Measurements from ENCODE around the gene DNAH8. TPM values are rescaled to one million over a fixed set of nuclear protein-coding genes. Genes with fewer than 3 reads are reported as not detected.

The DNAH8 gene
- total and polyA plus RNA-seq, 2 donors (not counting 3 experiments of a cell fraction or from before 2014, with no cell fraction given) = 0.29 to 0.61 TPM

DNA sequence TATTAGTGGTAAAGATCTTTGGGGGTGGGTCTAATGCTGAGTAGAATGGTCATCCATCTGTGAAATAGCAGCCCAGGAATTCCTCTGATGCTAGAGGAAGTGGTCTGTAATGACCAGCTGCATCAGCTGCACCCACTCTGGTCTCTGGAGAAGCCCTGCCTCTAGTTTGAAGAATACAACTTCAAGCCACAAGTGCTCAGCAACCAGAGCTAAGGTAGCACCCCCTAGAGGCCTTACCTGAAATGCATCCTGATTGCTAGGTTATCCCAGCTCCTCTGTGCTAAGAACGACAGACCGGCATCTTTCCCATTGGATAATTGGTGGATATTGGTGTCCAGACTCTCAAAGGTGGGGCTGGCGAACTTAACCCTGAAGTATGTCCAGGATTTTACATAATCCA, 58.2 kb downstream of the DNAH8 start:
- no peaks in the 10 kb centered on the region for H3K36me3 ChIP-seq (ENCODE audit: control insufficient read depth in 2 of 2, extremely low read depth in 1 of 2, insufficient read depth in 2 of 2, low read length in 2 of 2)
- no peak overlapping the region for H3K4me2 ChIP-seq (ENCODE audit: insufficient read depth, low read length)
- H3K27me3 ChIP-seq (ENCODE audit: control insufficient read depth in 2 of 2, insufficient read depth in 2 of 2, low read length in 2 of 2) = no peaks in the 10 kb centered on the region
- no TSS peak for BruUV-seq (replicated peaks)
- no peak overlapping the region for H3K4me3 ChIP-seq (replicated peaks in 1 of 3; ENCODE audit: insufficient read depth in 1 of 3, low read depth in 1 of 3, low read length in 3 of 3)
- intact Hi-C loops (cut with micrococcal nuclease) = loop anchor here (1.0 kb wide), 1 partner anchor 8 kb away; no protein-coding TSS in a partner anchor
- no peaks in the 10 kb centered on the region for H3K9me1 ChIP-seq (replicated peaks; ENCODE audit: control insufficient read depth, extremely low read depth, insufficient read depth, low read length)
- no peak for TF ChIP-seq POLR2A (IDR thresholded peaks at IDR 0.05; ENCODE audit: low read depth, low read length)
- TF ChIP-seq, protein P1, sequence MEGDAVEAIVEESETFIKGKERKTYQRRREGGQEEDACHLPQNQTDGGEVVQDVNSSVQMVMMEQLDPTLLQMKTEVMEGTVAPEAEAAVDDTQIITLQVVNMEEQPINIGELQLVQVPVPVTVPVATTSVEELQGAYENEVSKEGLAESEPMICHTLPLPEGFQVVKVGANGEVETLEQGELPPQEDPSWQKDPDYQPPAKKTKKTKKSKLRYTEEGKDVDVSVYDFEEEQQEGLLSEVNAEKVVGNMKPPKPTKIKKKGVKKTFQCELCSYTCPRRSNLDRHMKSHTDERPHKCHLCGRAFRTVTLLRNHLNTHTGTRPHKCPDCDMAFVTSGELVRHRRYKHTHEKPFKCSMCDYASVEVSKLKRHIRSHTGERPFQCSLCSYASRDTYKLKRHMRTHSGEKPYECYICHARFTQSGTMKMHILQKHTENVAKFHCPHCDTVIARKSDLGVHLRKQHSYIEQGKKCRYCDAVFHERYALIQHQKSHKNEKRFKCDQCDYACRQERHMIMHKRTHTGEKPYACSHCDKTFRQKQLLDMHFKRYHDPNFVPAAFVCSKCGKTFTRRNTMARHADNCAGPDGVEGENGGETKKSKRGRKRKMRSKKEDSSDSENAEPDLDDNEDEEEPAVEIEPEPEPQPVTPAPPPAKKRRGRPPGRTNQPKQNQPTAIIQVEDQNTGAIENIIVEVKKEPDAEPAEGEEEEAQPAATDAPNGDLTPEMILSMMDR (IDR thresholded peaks at IDR 0.05; ENCODE audit: extremely low read depth in 1 of 2, insufficient read depth in 1 of 2, low read depth in 1 of 2, low read length in 2 of 2) = peak; percentile 50 to 58
- H4K20me1 ChIP-seq (replicated peaks; ENCODE audit: control insufficient read depth, extremely low read depth, insufficient read depth, low read length) = no peaks in the 10 kb centered on the region
- dilution Hi-C loops (cut with MboI; ENCODE audit: extremely low pct_ligation_motif_present, low sequenced_read_pairs) = no loop called here
- ChIA-PET CTCF (interaction anchor here (0.6 to 3.9 kb wide), 24 partner anchors 10 to 1068 kb away, joined by 3 to 55 read pairs (median 3); partner anchors contain the start of gene GLO1), POLR2A (no interaction called here)
- H3K4me1 ChIP-seq (ENCODE audit: control insufficient read depth, extremely low read depth, insufficient read depth, low read length) = peaks cover 22% of the 10 kb centered on the region
- H3K79me2 ChIP-seq (ENCODE audit: control insufficient read depth, insufficient read depth, low read length) = no peaks in the 10 kb centered on the region
- no peaks in the 10 kb centered on the region for H3K9me3 ChIP-seq (replicated peaks; ENCODE audit: control insufficient read depth, insufficient read depth, low read length)
- DNase-seq (ENCODE audit: low read depth, low spot score) (peak; percentile 18), FAIRE-seq (peak; percentile 72)
- H3K9ac ChIP-seq (replicated peaks; ENCODE audit: extremely low read depth, insufficient read depth, low read length) = no peak overlapping the region
- no peak overlapping the region for H2AFZ ChIP-seq (ENCODE audit: low read depth, low read length)
- H3K27ac ChIP-seq (ENCODE audit: insufficient read depth, low read depth, low read length) = no peak overlapping the region

- Histone ChIP-seq H3K4me3 (replicated peaks in 1 of 3; ENCODE audit: insufficient read depth in 1 of 3, low read depth in 1 of 3, low read length in 3 of 3) (no peak overlapping the region), H3K79me2 (ENCODE audit: control insufficient read depth, insufficient read depth, low read length) (no peaks in the 10 kb centered on the region), H3K27ac (ENCODE audit: insufficient read depth, low read depth, low read length) (no peak overlapping the region), H3K9me3 (replicated peaks; ENCODE audit: control insufficient read depth, insufficient read depth, low read length) (no peaks in the 10 kb centered on the region), H3K9me1 (replicated peaks; ENCODE audit: control insufficient read depth, extremely low read depth, insufficient read depth, low read length) (no peaks in the 10 kb centered on the region), H3K4me2 (ENCODE audit: insufficient read depth, low read length) (no peak overlapping the region), H3K36me3 (ENCODE audit: control insufficient read depth in 2 of 2, extremely low read depth in 1 of 2, insufficient read depth in 2 of 2, low read length in 2 of 2) (no peaks in the 10 kb centered on the region), H3K4me1 (ENCODE audit: control insufficient read depth, extremely low read depth, insufficient read depth, low read length) (peaks cover 22% of the 10 kb centered on the region), H4K20me1 (replicated peaks; ENCODE audit: control insufficient read depth, extremely low read depth, insufficient read depth, low read length) (no peaks in the 10 kb centered on the region), H3K9ac (replicated peaks; ENCODE audit: extremely low read depth, insufficient read depth, low read length) (no peak overlapping the region), H2AFZ (ENCODE audit: low read depth, low read length) (no peak overlapping the region), H3K27me3 (ENCODE audit: control insufficient read depth in 2 of 2, insufficient read depth in 2 of 2, low read length in 2 of 2) (no peaks in the 10 kb centered on the region)
- dilution Hi-C loops (cut with MboI; ENCODE audit: extremely low pct_ligation_motif_present, low sequenced_read_pairs) = no loop called here
- ChIA-PET CTCF (interaction anchor here (1.0 to 1.9 kb wide), 5 partner anchors 14 to 96 kb away, joined by 3 to 10 read pairs (median 3); no protein-coding TSS in a partner anchor), POLR2A (no interaction called here)
- TF ChIP-seq POLR2A (IDR thresholded peaks at IDR 0.05; ENCODE audit: low read depth, low read length) = no peak
- TF ChIP-seq POLR2AphosphoS5 (IDR thresholded peaks at IDR 0.05; ENCODE audit: insufficient read depth, low read depth, low read length) = no peak
- no peak for TF ChIP-seq MYC (IDR thresholded peaks at IDR 0.05; ENCODE audit: low read depth, low read length)
- no peak for FAIRE-seq
- DNase-seq (ENCODE audit: low read depth, low spot score) = no peak
- BruUV-seq (replicated peaks) = no TSS peak
- intact Hi-C loops (cut with micrococcal nuclease) = no loop called here
Measured at GRCh38 chr6:38774929-38775707, 60.0 kb downstream of the DNAH8 start.
